Activated T-cell treated with anti-CD3 and anti-CD28 coated beads, Interleukin-2, amount 50 U/mL, for 72 hours (primary cell): ENCODE results near the gene TBC1D2. TPM values are rescaled to one million over a fixed set of nuclear protein-coding genes. Genes with fewer than 3 reads are reported as not detected.

ENCODE experiments used
- ATAC-seq, 2 donors: fragments of 150-1000 bp; cut with Tn5 transposase; replicated peaks in 1 of 2; 2 replicates each; pipeline ENCODE4 v1.10.0; 2021; ENCODE audit warnings: moderate library complexity in 2 of 2, mild to moderate bottlenecking in 1 of 2
- DNase-seq, 2 donors: peaks; one replicate each; pipeline ENCODE4 v3.0.0; 2021 to 2022; ENCODE audit warnings: mixed read lengths in 1 of 2
- H3K27ac Mint-ChIP-seq: one replicate; pipeline ENCODE4 v1.8.0; 2022; ENCODE audit warnings: mild to moderate bottlenecking, moderate library complexity, mixed read lengths
- H3K27me3 Mint-ChIP-seq: one replicate; pipeline ENCODE4 v1.8.0; 2022; ENCODE audit warnings: low read depth, mixed read lengths
- H3K36me3 Mint-ChIP-seq, 2 donors: one replicate each; pipeline ENCODE4 v1.8.0; 2022; ENCODE audit warnings: mixed read lengths in 2 of 2, mild to moderate bottlenecking in 1 of 2; ENCODE audit not compliant: insufficient read depth in 2 of 2
- H3K4me1 Mint-ChIP-seq: one replicate; pipeline ENCODE4 v1.8.0; 2022; ENCODE audit warnings: low read depth, mixed read lengths
- H3K4me3 Mint-ChIP-seq, 2 donors: one replicate each; pipeline ENCODE4 v1.8.0; 2022; ENCODE audit warnings: mild to moderate bottlenecking in 2 of 2, mixed read lengths in 2 of 2, moderate library complexity in 2 of 2
- H3K9me3 Mint-ChIP-seq, 2 donors: one replicate each; pipeline ENCODE4 v1.8.0; 2022; ENCODE audit warnings: mixed read lengths in 2 of 2
- total RNA-seq, 2 donors: library from RNA; stranded (reverse); gene quantifications; one replicate each; pipeline ENCODE4 v1.2.3, GENCODE V29; 2022

TBC1D2 gene
- total RNA-seq, 2 donors from 2014 or later: 5.8 to 6.0 TPM

GRCh38 chr9:98216391-98216790 lies 39.1 kb downstream of the TBC1D2 start:
- Mint-ChIP-seq H3K4me1 (no peaks in the 10 kb centered on the region), H3K9me3 (no peaks in the 10 kb centered on the region), H3K36me3 (no peaks in the 10 kb centered on the region), H3K27ac (no peak overlapping the region), H3K4me3 (no peak overlapping the region), H3K27me3 (no peaks in the 10 kb centered on the region)
- no peak for DNase-seq
- no peak for ATAC-seq

- peak in 1 of 2 donors; percentile 6 for DNase-seq
- Mint-ChIP-seq H3K4me3 (no peak overlapping the region), H3K27ac (no peak overlapping the region), H3K4me1 (no peaks in the 10 kb centered on the region), H3K36me3 (no peaks in the 10 kb centered on the region), H3K9me3 (no peaks in the 10 kb centered on the region), H3K27me3 (no peaks in the 10 kb centered on the region)
- ATAC-seq: no peak
Observed at GRCh38 chr9:98215821-98216220, 39.6 kb downstream of the TBC1D2 start.

- no peaks in the 10 kb centered on the region for H3K27me3 Mint-ChIP-seq
- no peaks in the 10 kb centered on the region for H3K4me1 Mint-ChIP-seq
- no peak for DNase-seq
- no peaks in the 10 kb centered on the region for H3K36me3 Mint-ChIP-seq
- H3K9me3 Mint-ChIP-seq: no peaks in the 10 kb centered on the region
- no peak overlapping the region for H3K27ac Mint-ChIP-seq
- ATAC-seq: no peak
- H3K4me3 Mint-ChIP-seq: no peak overlapping the region
Observed at GRCh38 chr9:98215271-98215670, 40.2 kb downstream of the TBC1D2 start.

DNA sequence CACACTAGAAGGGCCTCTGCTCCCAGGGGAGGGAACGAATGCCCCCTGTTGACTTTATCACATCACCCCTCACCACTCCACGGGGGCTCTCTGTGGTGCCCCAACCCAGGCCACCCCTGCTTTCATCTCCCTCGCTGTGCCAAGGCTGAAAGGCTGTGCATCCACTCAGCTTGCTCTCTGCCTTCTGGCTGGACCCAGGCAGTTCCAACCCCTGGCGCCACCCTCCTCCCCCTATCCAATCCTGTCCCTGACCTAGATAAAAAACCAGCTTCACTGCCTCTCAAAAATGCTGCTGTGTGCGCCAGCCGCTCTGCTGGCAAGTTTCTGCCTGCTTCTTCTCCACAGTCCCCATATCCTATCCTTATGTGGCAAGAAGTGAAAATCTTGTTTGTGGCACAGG lies 40.6 kb downstream of the TBC1D2 start:
- ATAC-seq: no peak
- no peak overlapping the region for H3K27ac Mint-ChIP-seq
- H3K9me3 Mint-ChIP-seq: no peaks in the 10 kb centered on the region
- no peak overlapping the region for H3K4me3 Mint-ChIP-seq
- no peaks in the 10 kb centered on the region for H3K4me1 Mint-ChIP-seq
- no peaks in the 10 kb centered on the region for H3K27me3 Mint-ChIP-seq
- DNase-seq: no peak
- H3K36me3 Mint-ChIP-seq: peaks cover 0 to under 1% of the 10 kb centered on the region in 2 donors

DNA sequence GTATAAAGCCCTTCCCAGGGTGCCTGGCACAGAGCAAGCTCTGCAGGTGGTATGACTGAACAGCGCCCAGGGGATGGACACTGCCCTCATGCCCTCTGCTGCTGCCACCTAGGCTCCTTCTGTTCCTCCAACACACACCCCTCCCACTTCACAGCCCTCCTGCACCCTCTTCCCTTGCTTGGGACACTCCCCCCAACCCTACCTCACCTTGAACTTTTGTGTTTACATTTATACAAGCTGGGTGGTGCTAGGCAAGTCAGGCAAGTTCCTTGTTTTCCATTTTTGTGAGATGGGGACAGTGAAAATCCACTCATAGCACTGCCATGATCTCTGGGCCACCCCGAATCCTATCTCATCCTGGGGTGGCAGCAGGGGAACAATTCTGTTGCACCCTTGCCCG lies 44.2 kb downstream of the TBC1D2 start:
- no peak for ATAC-seq
- peaks cover 0 to 2% of the 10 kb centered on the region in 2 donors for H3K36me3 Mint-ChIP-seq
- H3K27ac Mint-ChIP-seq: no peak overlapping the region
- H3K27me3 Mint-ChIP-seq: no peaks in the 10 kb centered on the region
- H3K9me3 Mint-ChIP-seq: no peaks in the 10 kb centered on the region
- H3K4me3 Mint-ChIP-seq: no peak overlapping the region
- H3K4me1 Mint-ChIP-seq: no peaks in the 10 kb centered on the region
- no peak for DNase-seq

DNA sequence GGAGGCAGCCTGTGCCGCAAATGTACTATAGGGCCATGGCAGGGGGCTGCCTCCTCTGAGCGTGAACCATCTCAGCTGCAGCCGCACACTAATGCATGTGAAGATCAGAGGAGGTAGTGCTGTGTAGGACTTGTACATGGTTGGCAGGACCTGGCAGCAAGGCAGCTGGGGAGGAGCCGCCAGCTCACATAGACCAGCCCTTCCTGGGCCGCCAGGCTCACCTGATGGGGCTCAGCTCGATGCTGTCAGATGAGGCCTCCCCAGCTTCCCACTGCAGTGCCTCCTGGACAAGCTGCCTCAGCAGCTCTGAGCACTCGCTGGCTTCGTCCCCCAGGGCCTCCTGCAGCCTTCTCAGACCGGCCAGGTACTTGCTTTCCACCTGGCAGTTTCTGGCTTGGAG lies 45.0 kb downstream of the TBC1D2 start:
- no peaks in the 10 kb centered on the region for H3K9me3 Mint-ChIP-seq
- H3K36me3 Mint-ChIP-seq: peaks cover 0 to 2% of the 10 kb centered on the region in 2 donors
- no peak overlapping the region for H3K27ac Mint-ChIP-seq
- no peaks in the 10 kb centered on the region for H3K4me1 Mint-ChIP-seq
- no peaks in the 10 kb centered on the region for H3K27me3 Mint-ChIP-seq
- DNase-seq (no peak), ATAC-seq (no peak)
- H3K4me3 Mint-ChIP-seq: no peak overlapping the region

- Mint-ChIP-seq H3K4me1 (no peaks in the 10 kb centered on the region), H3K27me3 (no peaks in the 10 kb centered on the region), H3K9me3 (no peaks in the 10 kb centered on the region), H3K27ac (no peak overlapping the region), H3K36me3 (peaks cover 0 to 2% of the 10 kb centered on the region in 2 donors), H3K4me3 (no peak overlapping the region)
- DNase-seq (no peak), ATAC-seq (no peak)
Observed at GRCh38 chr9:98209530-98209929, 45.9 kb downstream of the TBC1D2 start.

GRCh38 chr9:98208635-98209034 lies 46.8 kb downstream of the TBC1D2 start:
- Mint-ChIP-seq H3K36me3 (peaks cover 0 to 2% of the 10 kb centered on the region in 2 donors), H3K9me3 (no peaks in the 10 kb centered on the region), H3K27ac (no peak overlapping the region), H3K4me1 (no peaks in the 10 kb centered on the region), H3K4me3 (no peak overlapping the region), H3K27me3 (no peaks in the 10 kb centered on the region)
- DNase-seq (no peak), ATAC-seq (no peak)

- Mint-ChIP-seq H3K4me3 (no peak overlapping the region), H3K9me3 (no peaks in the 10 kb centered on the region), H3K27ac (no peak overlapping the region), H3K4me1 (no peaks in the 10 kb centered on the region), H3K36me3 (peaks cover 0 to 2% of the 10 kb centered on the region in 2 donors), H3K27me3 (no peaks in the 10 kb centered on the region)
- DNase-seq (no peak), ATAC-seq (no peak)
Observed at GRCh38 chr9:98207606-98208005, 47.8 kb downstream of the TBC1D2 start.

DNA sequence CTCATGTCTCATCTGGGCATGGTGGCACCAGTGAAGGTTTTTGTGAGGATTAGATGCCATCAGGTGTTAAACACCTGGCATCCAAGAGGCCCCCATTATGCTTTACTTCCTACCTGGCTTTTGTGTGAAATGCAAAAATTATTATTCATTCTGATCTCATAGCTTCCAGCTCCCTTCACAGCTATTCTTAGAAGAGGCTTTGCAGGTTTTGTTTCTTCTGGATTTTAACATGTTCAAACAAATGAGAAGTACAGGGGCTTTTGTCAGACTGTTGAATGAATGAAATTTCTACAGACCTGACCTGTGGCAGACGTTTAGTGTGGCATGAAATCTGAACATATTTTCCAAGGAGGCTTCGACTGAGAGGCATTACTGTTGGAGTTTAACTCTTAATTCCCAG lies 48.7 kb downstream of the TBC1D2 start:
- ATAC-seq (no peak), DNase-seq (no peak)
- Mint-ChIP-seq H3K36me3 (peaks cover 0 to 2% of the 10 kb centered on the region in 2 donors), H3K4me3 (no peak overlapping the region), H3K9me3 (no peaks in the 10 kb centered on the region), H3K4me1 (no peaks in the 10 kb centered on the region), H3K27me3 (no peaks in the 10 kb centered on the region), H3K27ac (no peak overlapping the region)

DNA sequence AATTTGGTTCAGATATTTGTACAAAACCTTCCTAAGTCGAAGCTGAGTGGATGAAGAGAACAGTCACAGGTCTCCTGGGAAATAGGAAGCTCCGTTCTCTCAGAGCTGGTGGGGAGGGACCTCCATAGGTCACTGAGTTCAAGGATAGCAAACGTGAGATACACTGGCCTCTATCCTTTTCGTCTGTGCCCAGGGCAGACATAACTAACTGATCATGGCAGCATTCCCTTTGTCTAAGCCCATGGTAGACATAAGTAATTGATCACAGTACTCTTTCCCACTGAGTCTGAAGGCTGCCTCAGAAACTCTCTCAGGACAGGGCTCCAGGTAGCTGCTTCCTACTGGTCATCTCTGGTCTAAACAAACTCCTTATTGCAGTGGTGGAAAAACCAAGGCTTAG lies 50.8 kb downstream of the TBC1D2 start:
- DNase-seq (no peak), ATAC-seq (no peak)
- H3K4me3 Mint-ChIP-seq: no peak overlapping the region
- H3K27me3 Mint-ChIP-seq: no peaks in the 10 kb centered on the region
- H3K27ac Mint-ChIP-seq: no peak overlapping the region
- H3K9me3 Mint-ChIP-seq: no peaks in the 10 kb centered on the region
- peaks cover 0 to under 1% of the 10 kb centered on the region in 2 donors for H3K36me3 Mint-ChIP-seq
- no peaks in the 10 kb centered on the region for H3K4me1 Mint-ChIP-seq

- no peaks in the 10 kb centered on the region for H3K27me3 Mint-ChIP-seq
- H3K4me1 Mint-ChIP-seq: no peaks in the 10 kb centered on the region
- DNase-seq (no peak), ATAC-seq (no peak)
- no peak overlapping the region for H3K4me3 Mint-ChIP-seq
- H3K9me3 Mint-ChIP-seq: no peaks in the 10 kb centered on the region
- H3K36me3 Mint-ChIP-seq: no peaks in the 10 kb centered on the region
- no peak overlapping the region for H3K27ac Mint-ChIP-seq
Observed at GRCh38 chr9:98203153-98203552, 52.3 kb downstream of the TBC1D2 start.

GRCh38 chr9:98202252-98202651 lies 53.2 kb downstream of the TBC1D2 start:
- ATAC-seq (no peak), DNase-seq (no peak)
- Mint-ChIP-seq H3K36me3 (no peaks in the 10 kb centered on the region), H3K9me3 (no peaks in the 10 kb centered on the region), H3K4me3 (no peak overlapping the region), H3K4me1 (no peaks in the 10 kb centered on the region), H3K27ac (no peak overlapping the region), H3K27me3 (no peaks in the 10 kb centered on the region)

GRCh38 chr9:98201749-98202148 lies 53.7 kb downstream of the TBC1D2 start:
- no peaks in the 10 kb centered on the region for H3K36me3 Mint-ChIP-seq
- H3K27ac Mint-ChIP-seq: no peak overlapping the region
- no peak for ATAC-seq
- H3K4me3 Mint-ChIP-seq: no peak overlapping the region
- H3K9me3 Mint-ChIP-seq: no peaks in the 10 kb centered on the region
- DNase-seq: no peak
- no peaks in the 10 kb centered on the region for H3K27me3 Mint-ChIP-seq
- H3K4me1 Mint-ChIP-seq: no peaks in the 10 kb centered on the region
